ENCODE data around the gene MYOM1. TPM values are rescaled to one million over a fixed set of nuclear protein-coding genes. Genes with fewer than 3 reads are reported as not detected.

The MYOM1 gene
- 661 TPM for total RNA-seq

GRCh38 chr18:3219631-3220335 is at the start of gene MYOM1:
Gene MYOM1, minus strand, starts transcription at chr18:3219968. Its CDS starts 4,745 bp downstream, at chr18:3215223.
- peaks cover 11 to 17% (median 14%) of the 10 kb centered on the region in 3 donors for H3K36me3 ChIP-seq (ENCODE audit: control insufficient read depth in 3 of 3, insufficient read depth in 3 of 3, low read length in 3 of 3)
- H3K9me3 ChIP-seq (ENCODE audit: control insufficient read depth in 3 of 3, low read length in 3 of 3): no peaks in the 10 kb centered on the region
- peaks cover 25 to 36% (median 33%) of the 10 kb centered on the region in 3 donors for H3K4me1 ChIP-seq (ENCODE audit: control insufficient read depth in 3 of 3, insufficient read depth in 3 of 3, low read length in 3 of 3)
- H3K27me3 ChIP-seq (ENCODE audit: control insufficient read depth in 3 of 3, insufficient read depth in 3 of 3, low read length in 3 of 3): no peaks in the 10 kb centered on the region
- H3K4me3 ChIP-seq (ENCODE audit: low read length in 3 of 3): peak within 1 kb of the TSS; percentile 71 to 93 (median 77)
- peak within 1 kb of the TSS; percentile 95 for H3K9ac ChIP-seq (ENCODE audit: low read depth in 1 of 3, low read length in 3 of 3)
- peak within 1 kb of the TSS; percentile 98 for H3K27ac ChIP-seq (ENCODE audit: low read depth, low read length)

GRCh38 chr18:3269241-3269913 is 49.6 kb upstream of the MYOM1 start:
- Histone ChIP-seq H3K9me3 (ENCODE audit: control insufficient read depth in 3 of 3, low read length in 3 of 3) (no peaks in the 10 kb centered on the region), H3K9ac (ENCODE audit: low read depth in 1 of 3, low read length in 3 of 3) (no peak overlapping the region), H3K27me3 (ENCODE audit: control insufficient read depth in 3 of 3, insufficient read depth in 3 of 3, low read length in 3 of 3) (no peaks in the 10 kb centered on the region), H3K4me3 (ENCODE audit: low read length in 3 of 3) (no peak overlapping the region), H3K27ac (ENCODE audit: low read depth, low read length) (no peak overlapping the region), H3K36me3 (ENCODE audit: control insufficient read depth in 3 of 3, insufficient read depth in 3 of 3, low read length in 3 of 3) (peaks cover 4 to 15% (median 14%) of the 10 kb centered on the region in 3 donors), H3K4me1 (ENCODE audit: control insufficient read depth in 3 of 3, insufficient read depth in 3 of 3, low read length in 3 of 3) (peaks cover 38 to 50% (median 49%) of the 10 kb centered on the region in 3 donors)

GRCh38 chr18:3268306-3268705 is 48.5 kb upstream of the MYOM1 start:
- Histone ChIP-seq H3K27me3 (ENCODE audit: control insufficient read depth in 3 of 3, insufficient read depth in 3 of 3, low read length in 3 of 3) (no peaks in the 10 kb centered on the region), H3K9ac (ENCODE audit: low read depth in 1 of 3, low read length in 3 of 3) (no peak overlapping the region), H3K27ac (ENCODE audit: low read depth, low read length) (no peak overlapping the region), H3K36me3 (ENCODE audit: control insufficient read depth in 3 of 3, insufficient read depth in 3 of 3, low read length in 3 of 3) (peaks cover 0 to 8% (median 6%) of the 10 kb centered on the region in 3 donors), H3K9me3 (ENCODE audit: control insufficient read depth in 3 of 3, low read length in 3 of 3) (no peaks in the 10 kb centered on the region), H3K4me3 (ENCODE audit: low read length in 3 of 3) (no peak overlapping the region), H3K4me1 (ENCODE audit: control insufficient read depth in 3 of 3, insufficient read depth in 3 of 3, low read length in 3 of 3) (peaks cover 48 to 60% (median 58%) of the 10 kb centered on the region in 3 donors)

- H3K4me1 ChIP-seq (ENCODE audit: control insufficient read depth in 3 of 3, insufficient read depth in 3 of 3, low read length in 3 of 3): peaks cover 49 to 66% (median 63%) of the 10 kb centered on the region in 3 donors
- peaks cover 0 to 3% (median 0%) of the 10 kb centered on the region in 3 donors for H3K36me3 ChIP-seq (ENCODE audit: control insufficient read depth in 3 of 3, insufficient read depth in 3 of 3, low read length in 3 of 3)
- H3K9me3 ChIP-seq (ENCODE audit: control insufficient read depth in 3 of 3, low read length in 3 of 3): no peaks in the 10 kb centered on the region
- H3K4me3 ChIP-seq (ENCODE audit: low read length in 3 of 3): no peak overlapping the region
- peak overlapping the region in 1 of 3 donors; percentile 16 for H3K9ac ChIP-seq (ENCODE audit: low read depth in 1 of 3, low read length in 3 of 3)
- no peaks in the 10 kb centered on the region for H3K27me3 ChIP-seq (ENCODE audit: control insufficient read depth in 3 of 3, insufficient read depth in 3 of 3, low read length in 3 of 3)
- H3K27ac ChIP-seq (ENCODE audit: low read depth, low read length): no peak overlapping the region
These were observed 46.4 kb upstream of the MYOM1 start for GRCh38 chr18:3266062-3266608.

DNA sequence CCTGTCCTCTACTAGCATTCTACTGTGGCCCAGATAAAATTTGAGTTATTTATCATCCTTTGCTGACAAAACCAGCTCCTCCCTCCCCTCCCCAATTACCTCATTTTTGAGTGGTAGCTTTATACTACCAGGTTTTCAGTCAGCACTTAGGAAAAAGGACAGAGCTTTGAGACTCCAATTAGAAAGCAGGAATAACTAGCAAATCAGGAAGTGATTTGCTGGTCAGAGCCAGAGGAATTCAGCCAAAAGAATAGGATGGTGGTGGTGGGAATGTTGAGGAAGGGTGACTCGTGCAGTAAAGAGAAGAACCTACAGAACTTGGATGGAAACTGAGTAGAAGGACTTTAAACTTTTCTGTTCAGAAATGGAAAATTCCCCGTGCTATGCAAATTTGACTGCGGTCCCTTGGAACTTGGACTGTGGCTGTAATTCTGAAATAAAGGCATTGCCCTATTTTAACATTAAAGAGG is 45.8 kb upstream of the MYOM1 start:
- no peaks in the 10 kb centered on the region for H3K9me3 ChIP-seq (ENCODE audit: control insufficient read depth in 3 of 3, low read length in 3 of 3)
- peak overlapping the region in 1 of 3 donors; percentile 19 for H3K4me3 ChIP-seq (ENCODE audit: low read length in 3 of 3)
- H3K4me1 ChIP-seq (ENCODE audit: control insufficient read depth in 3 of 3, insufficient read depth in 3 of 3, low read length in 3 of 3): peaks cover 52 to 69% (median 67%) of the 10 kb centered on the region in 3 donors
- no peaks in the 10 kb centered on the region for H3K27me3 ChIP-seq (ENCODE audit: control insufficient read depth in 3 of 3, insufficient read depth in 3 of 3, low read length in 3 of 3)
- H3K27ac ChIP-seq (ENCODE audit: low read depth, low read length): no peak overlapping the region
- H3K9ac ChIP-seq (ENCODE audit: low read depth in 1 of 3, low read length in 3 of 3): peak overlapping the region in 2 of 3 donors; percentile 7 to 16
- H3K36me3 ChIP-seq (ENCODE audit: control insufficient read depth in 3 of 3, insufficient read depth in 3 of 3, low read length in 3 of 3): peaks cover 0 to 3% (median 0%) of the 10 kb centered on the region in 3 donors

DNA sequence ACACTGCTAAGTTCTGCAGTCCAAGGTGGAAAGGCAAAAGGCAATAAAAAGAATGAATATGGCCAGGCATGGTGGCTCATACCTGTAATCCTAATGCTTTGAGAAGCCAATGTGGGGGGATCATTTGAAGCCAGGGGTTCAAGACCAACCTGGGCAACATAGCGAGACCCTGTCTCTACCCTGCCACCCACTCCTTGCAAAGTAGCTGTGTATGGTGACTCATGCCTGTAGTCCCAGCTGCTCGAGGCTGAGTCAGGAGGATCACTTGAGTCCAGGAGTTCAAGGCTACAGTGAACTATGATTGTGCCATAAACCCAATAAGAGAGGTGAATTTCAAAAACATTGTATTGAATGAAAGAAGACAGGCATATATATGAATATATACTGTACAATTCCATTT is 44.6 kb upstream of the MYOM1 start:
- Histone ChIP-seq H3K4me3 (ENCODE audit: low read length in 3 of 3) (peak overlapping the region in 2 of 3 donors; percentile 15 to 96), H3K9ac (ENCODE audit: low read depth in 1 of 3, low read length in 3 of 3) (peak overlapping the region in 1 of 3 donors; percentile 21), H3K36me3 (ENCODE audit: control insufficient read depth in 3 of 3, insufficient read depth in 3 of 3, low read length in 3 of 3) (peaks cover 0 to 3% (median 3%) of the 10 kb centered on the region in 3 donors), H3K9me3 (ENCODE audit: control insufficient read depth in 3 of 3, low read length in 3 of 3) (no peaks in the 10 kb centered on the region), H3K27me3 (ENCODE audit: control insufficient read depth in 3 of 3, insufficient read depth in 3 of 3, low read length in 3 of 3) (no peaks in the 10 kb centered on the region), H3K4me1 (ENCODE audit: control insufficient read depth in 3 of 3, insufficient read depth in 3 of 3, low read length in 3 of 3) (peaks cover 54 to 75% (median 67%) of the 10 kb centered on the region in 3 donors), H3K27ac (ENCODE audit: low read depth, low read length) (no peak overlapping the region)

DNA sequence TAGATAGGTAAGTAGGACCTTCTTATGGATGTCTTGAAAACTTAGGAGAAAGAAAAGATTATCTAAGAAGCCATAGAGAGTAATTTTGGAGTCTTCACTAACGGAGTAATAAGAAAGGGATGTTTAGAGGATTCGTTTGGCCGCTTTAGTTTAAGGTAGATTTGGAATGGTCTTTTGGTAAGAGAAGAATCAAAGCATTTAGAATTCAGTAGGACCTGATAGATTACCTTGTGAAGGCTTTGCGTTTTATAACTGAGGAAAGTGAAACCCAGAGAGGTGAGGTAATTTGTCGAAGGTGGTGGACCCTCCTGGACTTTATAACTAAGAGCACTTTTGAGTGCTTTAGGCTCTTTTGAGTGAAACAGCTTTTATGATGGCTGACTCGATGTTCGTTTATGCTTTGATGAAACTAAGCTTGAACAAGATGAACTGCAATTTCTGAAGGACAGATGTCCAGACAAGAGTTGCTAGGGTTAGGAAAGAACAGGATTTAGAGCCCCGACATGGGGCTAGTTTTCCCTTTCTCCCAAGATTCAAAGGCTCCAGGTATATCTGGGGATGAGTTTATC is 43.4 kb upstream of the MYOM1 start:
- Histone ChIP-seq H3K4me1 (ENCODE audit: control insufficient read depth in 3 of 3, insufficient read depth in 3 of 3, low read length in 3 of 3) (peaks cover 43 to 69% (median 55%) of the 10 kb centered on the region in 3 donors), H3K9ac (ENCODE audit: low read depth in 1 of 3, low read length in 3 of 3) (peak overlapping the region; percentile 82 to 96 (median 94))

GRCh38 chr18:3262234-3263131 is 42.7 kb upstream of the MYOM1 start:
- no peaks in the 10 kb centered on the region for H3K27me3 ChIP-seq (ENCODE audit: control insufficient read depth in 3 of 3, insufficient read depth in 3 of 3, low read length in 3 of 3)
- H3K27ac ChIP-seq (ENCODE audit: low read depth, low read length): peak overlapping the region; percentile 99
- peaks cover 45 to 68% (median 58%) of the 10 kb centered on the region in 3 donors for H3K4me1 ChIP-seq (ENCODE audit: control insufficient read depth in 3 of 3, insufficient read depth in 3 of 3, low read length in 3 of 3)
- H3K9me3 ChIP-seq (ENCODE audit: control insufficient read depth in 3 of 3, low read length in 3 of 3): no peaks in the 10 kb centered on the region
- H3K9ac ChIP-seq (ENCODE audit: low read depth in 1 of 3, low read length in 3 of 3): peak overlapping the region; percentile 82 to 96 (median 94)
- peaks cover 8 to 20% (median 15%) of the 10 kb centered on the region in 3 donors for H3K36me3 ChIP-seq (ENCODE audit: control insufficient read depth in 3 of 3, insufficient read depth in 3 of 3, low read length in 3 of 3)
- peak overlapping the region; percentile 76 to 96 (median 84) for H3K4me3 ChIP-seq (ENCODE audit: low read length in 3 of 3)

More for the DNA sequence above, 43.4 kb upstream of the MYOM1 start:
- H3K9me3 ChIP-seq (ENCODE audit: control insufficient read depth in 3 of 3, low read length in 3 of 3): no peaks in the 10 kb centered on the region
- H3K4me3 ChIP-seq (ENCODE audit: low read length in 3 of 3): peak overlapping the region; percentile 76 to 96 (median 84)
- H3K36me3 ChIP-seq (ENCODE audit: control insufficient read depth in 3 of 3, insufficient read depth in 3 of 3, low read length in 3 of 3): peaks cover under 1 to 13% (median 11%) of the 10 kb centered on the region in 3 donors
- H3K27ac ChIP-seq (ENCODE audit: low read depth, low read length): peak overlapping the region; percentile 99
- no peaks in the 10 kb centered on the region for H3K27me3 ChIP-seq (ENCODE audit: control insufficient read depth in 3 of 3, insufficient read depth in 3 of 3, low read length in 3 of 3)
